Panc1 (cell line): ENCODE data around the gene OVCH1.

Experiments used
- POLR2AphosphoS5 ChIP-seq: IDR thresholded peaks from 2 replicates; pipeline ENCODE4 v1.6.1; 2012; ENCODE audit warnings: mild to moderate bottlenecking, low read depth, low read length, moderate library complexity
- SIN3A ChIP-seq: IDR thresholded peaks from 2 replicates; pipeline ENCODE4 v1.6.1; 2012; ENCODE audit warnings: low read depth, mild to moderate bottlenecking, low read length, moderate library complexity, borderline replicate concordance; ENCODE audit not compliant: insufficient read depth
- TF ChIP-seq, protein P1 (sequence below): fragments of 450-650 bp; IDR thresholded peaks from 2 replicates; pipeline ENCODE4 v1.5.1; 2017; ENCODE audit warnings: mild to moderate bottlenecking
- TF ChIP-seq, protein P2 (sequence below), 2 experiments: IDR thresholded peaks; 2 replicates each; pipeline ENCODE4 v1.6.1; 2011 to 2012; ENCODE audit warnings: low read depth in 2 of 2, control low read depth in 1 of 2, low read length in 1 of 2, mild to moderate bottlenecking in 1 of 2, moderate library complexity in 1 of 2; ENCODE audit not compliant: insufficient read depth in 1 of 2

DNA sequence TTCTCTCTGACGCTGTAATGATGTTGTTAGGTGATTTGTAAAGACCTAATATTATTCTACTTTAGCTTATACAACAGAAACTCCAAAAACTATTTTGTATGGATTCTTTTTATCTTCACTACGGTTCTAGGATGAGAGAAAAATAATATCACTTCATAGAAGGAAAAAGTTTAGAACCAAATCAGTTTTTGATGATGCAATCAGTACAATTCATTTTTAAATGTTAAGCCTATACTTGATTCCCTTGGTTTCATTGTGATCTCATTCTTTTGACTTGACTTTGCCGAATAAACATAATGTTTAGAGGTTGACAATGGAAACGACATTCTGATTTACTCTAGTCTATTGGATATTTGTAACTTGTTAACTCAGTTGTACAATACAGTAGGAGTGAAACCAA is 91.9 kb downstream of the OVCH1 start:
- TF ChIP-seq POLR2AphosphoS5 = no peak
- TF ChIP-seq, protein P1, sequence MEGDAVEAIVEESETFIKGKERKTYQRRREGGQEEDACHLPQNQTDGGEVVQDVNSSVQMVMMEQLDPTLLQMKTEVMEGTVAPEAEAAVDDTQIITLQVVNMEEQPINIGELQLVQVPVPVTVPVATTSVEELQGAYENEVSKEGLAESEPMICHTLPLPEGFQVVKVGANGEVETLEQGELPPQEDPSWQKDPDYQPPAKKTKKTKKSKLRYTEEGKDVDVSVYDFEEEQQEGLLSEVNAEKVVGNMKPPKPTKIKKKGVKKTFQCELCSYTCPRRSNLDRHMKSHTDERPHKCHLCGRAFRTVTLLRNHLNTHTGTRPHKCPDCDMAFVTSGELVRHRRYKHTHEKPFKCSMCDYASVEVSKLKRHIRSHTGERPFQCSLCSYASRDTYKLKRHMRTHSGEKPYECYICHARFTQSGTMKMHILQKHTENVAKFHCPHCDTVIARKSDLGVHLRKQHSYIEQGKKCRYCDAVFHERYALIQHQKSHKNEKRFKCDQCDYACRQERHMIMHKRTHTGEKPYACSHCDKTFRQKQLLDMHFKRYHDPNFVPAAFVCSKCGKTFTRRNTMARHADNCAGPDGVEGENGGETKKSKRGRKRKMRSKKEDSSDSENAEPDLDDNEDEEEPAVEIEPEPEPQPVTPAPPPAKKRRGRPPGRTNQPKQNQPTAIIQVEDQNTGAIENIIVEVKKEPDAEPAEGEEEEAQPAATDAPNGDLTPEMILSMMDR = no peak
- no peak for TF ChIP-seq SIN3A
- TF ChIP-seq, protein P2, sequence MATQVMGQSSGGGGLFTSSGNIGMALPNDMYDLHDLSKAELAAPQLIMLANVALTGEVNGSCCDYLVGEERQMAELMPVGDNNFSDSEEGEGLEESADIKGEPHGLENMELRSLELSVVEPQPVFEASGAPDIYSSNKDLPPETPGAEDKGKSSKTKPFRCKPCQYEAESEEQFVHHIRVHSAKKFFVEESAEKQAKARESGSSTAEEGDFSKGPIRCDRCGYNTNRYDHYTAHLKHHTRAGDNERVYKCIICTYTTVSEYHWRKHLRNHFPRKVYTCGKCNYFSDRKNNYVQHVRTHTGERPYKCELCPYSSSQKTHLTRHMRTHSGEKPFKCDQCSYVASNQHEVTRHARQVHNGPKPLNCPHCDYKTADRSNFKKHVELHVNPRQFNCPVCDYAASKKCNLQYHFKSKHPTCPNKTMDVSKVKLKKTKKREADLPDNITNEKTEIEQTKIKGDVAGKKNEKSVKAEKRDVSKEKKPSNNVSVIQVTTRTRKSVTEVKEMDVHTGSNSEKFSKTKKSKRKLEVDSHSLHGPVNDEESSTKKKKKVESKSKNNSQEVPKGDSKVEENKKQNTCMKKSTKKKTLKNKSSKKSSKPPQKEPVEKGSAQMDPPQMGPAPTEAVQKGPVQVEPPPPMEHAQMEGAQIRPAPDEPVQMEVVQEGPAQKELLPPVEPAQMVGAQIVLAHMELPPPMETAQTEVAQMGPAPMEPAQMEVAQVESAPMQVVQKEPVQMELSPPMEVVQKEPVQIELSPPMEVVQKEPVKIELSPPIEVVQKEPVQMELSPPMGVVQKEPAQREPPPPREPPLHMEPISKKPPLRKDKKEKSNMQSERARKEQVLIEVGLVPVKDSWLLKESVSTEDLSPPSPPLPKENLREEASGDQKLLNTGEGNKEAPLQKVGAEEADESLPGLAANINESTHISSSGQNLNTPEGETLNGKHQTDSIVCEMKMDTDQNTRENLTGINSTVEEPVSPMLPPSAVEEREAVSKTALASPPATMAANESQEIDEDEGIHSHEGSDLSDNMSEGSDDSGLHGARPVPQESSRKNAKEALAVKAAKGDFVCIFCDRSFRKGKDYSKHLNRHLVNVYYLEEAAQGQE (IDR thresholded peaks at IDR 0.05; ENCODE audit: insufficient read depth in 1 of 2, low read depth in 2 of 2, low read length in 1 of 2) = no peak
